ENCODE measurements around the gene ZNF827.

ZNF827 gene

GRCh38 chr4:145883101-145883694 is 55.4 kb downstream of the ZNF827 start:
- H3K36me3 ChIP-seq (ENCODE audit: control insufficient read depth in 2 of 2, insufficient read depth in 1 of 2, low read length in 2 of 2), result peaks cover 0 to 10% of the 10 kb centered on the region in 2 experiments; a peak in 1 of 3 replicates
- H3K27ac ChIP-seq (ENCODE audit: extremely low read depth, low read depth, low read length), result no peak overlapping the region
- no peak overlapping the region for H3K4me3 ChIP-seq (ENCODE audit: low read depth, low read length)
- no peaks in the 10 kb centered on the region for H3K9me3 ChIP-seq (ENCODE audit: control insufficient read depth, insufficient read depth, low read depth, low read length)
- H3K4me1 ChIP-seq (ENCODE audit: control insufficient read depth, insufficient read depth, low read length), result peaks cover 15% of the 10 kb centered on the region
- ChIA-PET CTCF (no interaction called here), POLR2A (no interaction called here)
- TF ChIP-seq ZNF449 (tag by site-specific recombination; IDR thresholded peaks at IDR 0.05), result peak; percentile 24; the same call in 1 of the 2 replicates
- TF ChIP-seq ZNF223 (tag by site-specific recombination; IDR thresholded peaks at IDR 0.05), result no peak
- no peak for TF ChIP-seq HOXD13 (CRISPR knock-in tag; IDR thresholded peaks at IDR 0.05; ENCODE audit: borderline replicate concordance)
- no peak for TF ChIP-seq HOXA7 (CRISPR knock-in tag; IDR thresholded peaks at IDR 0.05; ENCODE audit: borderline replicate concordance)
- no peak for TF ChIP-seq ZNF121 (tag by site-specific recombination; IDR thresholded peaks at IDR 0.05)
- TF ChIP-seq ZNF211 (tag by site-specific recombination; IDR thresholded peaks at IDR 0.05; ENCODE audit: low read depth), result no peak
- TF ChIP-seq ZNF18 (tag by site-specific recombination; IDR thresholded peaks at IDR 0.05), result no peak

- POLR2A ChIA-PET, result interaction anchor here (0.6 kb wide), 1 partner anchor 53 kb away, joined by 3 read pairs; no protein-coding TSS in a partner anchor
- H3K27ac ChIP-seq (ENCODE audit: extremely low read depth, low read depth, low read length), result no peak overlapping the region
Measured at GRCh38 chr4:145882604-145883003, 56.0 kb downstream of the ZNF827 start.

More at GRCh38 chr4:145882604-145883003, 56.0 kb downstream of the ZNF827 start:
- Histone ChIP-seq H3K9me3 (ENCODE audit: control insufficient read depth, insufficient read depth, low read depth, low read length) (no peaks in the 10 kb centered on the region), H3K4me3 (ENCODE audit: low read depth, low read length) (no peak overlapping the region), H3K4me1 (ENCODE audit: control insufficient read depth, insufficient read depth, low read length) (peaks cover 15% of the 10 kb centered on the region), H3K36me3 (ENCODE audit: control insufficient read depth in 2 of 2, insufficient read depth in 1 of 2, low read length in 2 of 2) (peaks cover 0 to 10% of the 10 kb centered on the region in 2 experiments; a peak in 1 of 3 replicates)
- TF ChIP-seq ZNF555 (tag by site-specific recombination; conservative IDR thresholded peaks at IDR 0.05) (no peak), ZNF704 (tag by site-specific recombination; IDR thresholded peaks at IDR 0.05) (no peak), ZBTB49 (tag by site-specific recombination; IDR thresholded peaks at IDR 0.05; ENCODE audit: low read depth) (no peak), SP2 (tag by site-specific recombination; IDR thresholded peaks at IDR 0.05) (no peak), ZNF155 (tag by site-specific recombination; IDR thresholded peaks at IDR 0.05) (no peak), PRDM2 (tag by site-specific recombination; IDR thresholded peaks at IDR 0.05; ENCODE audit: borderline replicate concordance) (no peak), HIC1 (tag by site-specific recombination; IDR thresholded peaks at IDR 0.05) (no peak), ZNF292 (tag by site-specific recombination; IDR thresholded peaks at IDR 0.05; ENCODE audit: borderline replicate concordance, low read depth) (no peak), ZNF239 (tag by site-specific recombination; IDR thresholded peaks at IDR 0.05) (no peak)
- CTCF ChIA-PET, result no interaction called here

All from HEK293 (cell line).